Measurements from ENCODE around the gene GZMM.
A peak's percentile ranks its signal among the peaks of the same experiment; 100 is the strongest.

Gene GZMM

GRCh38 chr19:498977-499623 is 44.8 kb upstream of the GZMM start:
- DNase-seq (ENCODE audit: low read depth, low spot score) = no peak
- peaks cover 11% of the 10 kb centered on the region; the same call in 1 of the 2 replicates for H3K27me3 ChIP-seq (ENCODE audit: control insufficient read depth, insufficient read depth, low read length)
- H3K27ac ChIP-seq (ENCODE audit: low read length) = no peak overlapping the region
- no peak overlapping the region for H3K4me3 ChIP-seq (ENCODE audit: low read length)
- no peaks in the 10 kb centered on the region for H3K9me3 ChIP-seq (ENCODE audit: control insufficient read depth, insufficient read depth, low read length)
- H3K36me3 ChIP-seq (ENCODE audit: control insufficient read depth, insufficient read depth, low read length) = no peaks in the 10 kb centered on the region
- no CpG with 5 or more reads among the region's 31 CpGs for WGBS (ENCODE audit: insufficient coverage, insufficient read length)
- 0 out of 2 replicates have a peak, but pooled peaks cover 2% of the 10 kb centered on the region for H3K4me1 ChIP-seq (ENCODE audit: control insufficient read depth, insufficient read depth, low read length)

- Histone ChIP-seq H3K27ac (ENCODE audit: low read length) (no peak overlapping the region), H3K36me3 (ENCODE audit: control insufficient read depth, insufficient read depth, low read length) (no peaks in the 10 kb centered on the region), H3K27me3 (ENCODE audit: control insufficient read depth, insufficient read depth, low read length) (peaks cover 11% of the 10 kb centered on the region; the same call in 1 of the 2 replicates), H3K4me3 (ENCODE audit: low read length) (no peak overlapping the region), H3K4me1 (ENCODE audit: control insufficient read depth, insufficient read depth, low read length) (no peaks in the 10 kb centered on the region), H3K9me3 (ENCODE audit: control insufficient read depth, insufficient read depth, low read length) (no peaks in the 10 kb centered on the region)
- DNase-seq (ENCODE audit: low read depth, low spot score) = no peak
- WGBS (ENCODE audit: insufficient coverage, insufficient read length) = no CpG with 5 or more reads among the region's 17 CpGs
Observed at GRCh38 chr19:501646-502045, 42.2 kb upstream of the GZMM start.

- Histone ChIP-seq H3K36me3 (ENCODE audit: control insufficient read depth, insufficient read depth, low read length) (no peaks in the 10 kb centered on the region), H3K27ac (ENCODE audit: low read length) (no peak overlapping the region), H3K4me1 (ENCODE audit: control insufficient read depth, insufficient read depth, low read length) (no peaks in the 10 kb centered on the region), H3K27me3 (ENCODE audit: control insufficient read depth, insufficient read depth, low read length) (no peaks in the 10 kb centered on the region), H3K9me3 (ENCODE audit: control insufficient read depth, insufficient read depth, low read length) (no peaks in the 10 kb centered on the region), H3K4me3 (ENCODE audit: low read length) (no peak overlapping the region)
- DNase-seq (ENCODE audit: low read depth, low spot score) = no peak
- WGBS (ENCODE audit: insufficient coverage, insufficient read length) = no CpG with 5 or more reads among the region's 14 CpGs
Observed at GRCh38 chr19:504616-505015, 39.2 kb upstream of the GZMM start.

- Histone ChIP-seq H3K27me3 (ENCODE audit: control insufficient read depth, insufficient read depth, low read length) (no peaks in the 10 kb centered on the region), H3K36me3 (ENCODE audit: control insufficient read depth, insufficient read depth, low read length) (no peaks in the 10 kb centered on the region), H3K4me1 (ENCODE audit: control insufficient read depth, insufficient read depth, low read length) (no peaks in the 10 kb centered on the region; the same call in none of the 2 replicates), H3K9me3 (ENCODE audit: control insufficient read depth, insufficient read depth, low read length) (no peaks in the 10 kb centered on the region), H3K27ac (ENCODE audit: low read length) (no peak overlapping the region), H3K4me3 (ENCODE audit: low read length) (peak overlapping the region; percentile 86; the same call in 1 of the 2 replicates)
- peak; percentile 94 for DNase-seq (ENCODE audit: low read depth, low spot score)
- no CpG with 5 or more reads among the region's 48 CpGs for WGBS (ENCODE audit: insufficient coverage, insufficient read length)
Observed at GRCh38 chr19:506404-507285, 37.2 kb upstream of the GZMM start.

- DNase-seq (ENCODE audit: low read depth, low spot score) = no peak
- peak within 1 kb of the TSS; percentile 86 for H3K4me3 ChIP-seq (ENCODE audit: low read length)
Observed at GRCh38 chr19:507286-508203, 36.3 kb upstream of the GZMM start, which contains the start of gene TPGS1. Gene TPGS1, plus strand, starts transcription at chr19:507497. Its CDS starts 10 bp downstream, at chr19:507507.

GRCh38 chr19:508204-509150 is 35.4 kb upstream of the GZMM start:
- Histone ChIP-seq H3K27me3 (ENCODE audit: control insufficient read depth, insufficient read depth, low read length) (no peaks in the 10 kb centered on the region), H3K9me3 (ENCODE audit: control insufficient read depth, insufficient read depth, low read length) (no peaks in the 10 kb centered on the region), H3K4me1 (ENCODE audit: control insufficient read depth, insufficient read depth, low read length) (no peaks in the 10 kb centered on the region; the same call in none of the 2 replicates), H3K27ac (ENCODE audit: low read length) (no peak overlapping the region), H3K4me3 (ENCODE audit: low read length) (peak overlapping the region; percentile 86; the same call in 1 of the 2 replicates), H3K36me3 (ENCODE audit: control insufficient read depth, insufficient read depth, low read length) (no peaks in the 10 kb centered on the region)
- no CpG with 5 or more reads among the region's 32 CpGs for WGBS (ENCODE audit: insufficient coverage, insufficient read length)
- DNase-seq (ENCODE audit: low read depth, low spot score) = no peak

More at GRCh38 chr19:507286-508203, 36.3 kb upstream of the GZMM start, which contains the start of gene TPGS1:
- WGBS (ENCODE audit: insufficient coverage, insufficient read length) = no CpG with 5 or more reads among the region's 81 CpGs
- Histone ChIP-seq H3K27me3 (ENCODE audit: control insufficient read depth, insufficient read depth, low read length) (no peaks in the 10 kb centered on the region), H3K9me3 (ENCODE audit: control insufficient read depth, insufficient read depth, low read length) (no peaks in the 10 kb centered on the region), H3K36me3 (ENCODE audit: control insufficient read depth, insufficient read depth, low read length) (no peaks in the 10 kb centered on the region), H3K27ac (ENCODE audit: low read length) (no peak within 1 kb of the TSS), H3K4me1 (ENCODE audit: control insufficient read depth, insufficient read depth, low read length) (no peaks in the 10 kb centered on the region; the same call in none of the 2 replicates)

GRCh38 chr19:510606-511100 is 33.2 kb upstream of the GZMM start:
- H3K36me3 ChIP-seq (ENCODE audit: control insufficient read depth, insufficient read depth, low read length) = no peaks in the 10 kb centered on the region
- H3K4me1 ChIP-seq (ENCODE audit: control insufficient read depth, insufficient read depth, low read length) = no peaks in the 10 kb centered on the region; the same call in none of the 2 replicates
- no CpG with 5 or more reads among the region's 21 CpGs for WGBS (ENCODE audit: insufficient coverage, insufficient read length)
- H3K27me3 ChIP-seq (ENCODE audit: control insufficient read depth, insufficient read depth, low read length) = no peaks in the 10 kb centered on the region
- H3K9me3 ChIP-seq (ENCODE audit: control insufficient read depth, insufficient read depth, low read length) = no peaks in the 10 kb centered on the region
- DNase-seq (ENCODE audit: low read depth, low spot score) = no peak
- H3K27ac ChIP-seq (ENCODE audit: low read length) = no peak overlapping the region
- no peak overlapping the region for H3K4me3 ChIP-seq (ENCODE audit: low read length)

- Histone ChIP-seq H3K27me3 (ENCODE audit: control insufficient read depth, insufficient read depth, low read length) (no peaks in the 10 kb centered on the region), H3K9me3 (ENCODE audit: control insufficient read depth, insufficient read depth, low read length) (no peaks in the 10 kb centered on the region), H3K4me3 (ENCODE audit: low read length) (no peak overlapping the region), H3K27ac (ENCODE audit: low read length) (no peak overlapping the region), H3K36me3 (ENCODE audit: control insufficient read depth, insufficient read depth, low read length) (no peaks in the 10 kb centered on the region), H3K4me1 (ENCODE audit: control insufficient read depth, insufficient read depth, low read length) (no peaks in the 10 kb centered on the region; the same call in none of the 2 replicates)
- no CpG with 5 or more reads among the region's 30 CpGs for WGBS (ENCODE audit: insufficient coverage, insufficient read length)
- DNase-seq (ENCODE audit: low read depth, low spot score) = no peak
Observed at GRCh38 chr19:511101-511851, 32.6 kb upstream of the GZMM start.

Measured in iPS DF 6.9 (cell line).